Activated CD4-positive, alpha-beta T cell treated with anti-CD3 and anti-CD28 coated beads for 36 hours (primary cell): ENCODE measurements around the gene RPH3AL. TPM values are rescaled to one million over a fixed set of nuclear protein-coding genes. Genes with fewer than 3 reads are reported as not detected.

ENCODE experiments used
- ATAC-seq: fragments of 200-7000 bp; cut with Tn5 transposase; one replicate; pipeline ENCODE4 v1.10.0; 2021; ENCODE audit warnings: mild to moderate bottlenecking, moderate library complexity
- CTCF ChIA-PET: fragments of 350-600 bp; sonication (Branson Sonifier 250); formaldehyde crosslinking; loops from one replicate; lab custom pipeline; 2021; ENCODE audit warnings: antibody characterized with exemption; lab: Charles Lee
- POLR2A ChIA-PET: fragments of 350-600 bp; sonication (Branson Sonifier 250); formaldehyde crosslinking; loops from one replicate; lab custom pipeline; 2021; ENCODE audit warnings: antibody characterized with exemption, inconsistent platforms; lab: Charles Lee
- DNase-seq: peaks from one replicate; pipeline ENCODE4 v3.0.0-alpha.2; 2020
- H3K27ac Mint-ChIP-seq: one replicate; pipeline ENCODE4 v1.8.0; 2021; ENCODE audit warnings: mixed read lengths
- H3K27me3 Mint-ChIP-seq: one replicate; pipeline ENCODE4 v1.8.0; 2021; ENCODE audit warnings: mixed read lengths
- H3K36me3 Mint-ChIP-seq: one replicate; pipeline ENCODE4 v1.8.0; 2021; ENCODE audit warnings: low read depth, mixed read lengths
- H3K4me1 Mint-ChIP-seq: one replicate; pipeline ENCODE4 v1.8.0; 2021; ENCODE audit warnings: mixed read lengths
- H3K4me3 Mint-ChIP-seq: one replicate; pipeline ENCODE4 v1.8.0; 2021; ENCODE audit warnings: mild to moderate bottlenecking, moderate library complexity, mixed read lengths
- H3K9me3 Mint-ChIP-seq: one replicate; pipeline ENCODE4 v1.8.0; 2021; ENCODE audit warnings: low read depth, mixed read lengths
- intact Hi-C, 2 experiments: fragments of 100-400 bp; cut with DNase I in 1 of 2; cut with micrococcal nuclease in 1 of 2; formaldehyde crosslinking; loops; one replicate each; pipeline versions ENCODE4 v1.14.2 to v1.15.1; 2022 to 2024; cut with DNase I, micrococcal nuclease
- total RNA-seq, 2 experiments: library from RNA; stranded (reverse); gene quantifications; one replicate each; pipeline ENCODE4 v1.2.3, GENCODE V29; 2021

RPH3AL gene
- total RNA-seq, 2 experiments from 2014 or later = 1.4 to 2.0 TPM

GRCh38 chr17:290121-290521 is 62.5 kb downstream of the RPH3AL start:
- ATAC-seq (no peak), DNase-seq (peak; percentile 0)
- no peak overlapping the region for H3K4me3 Mint-ChIP-seq
- intact Hi-C loops = no loop called here
- peaks cover 4% of the 10 kb centered on the region for H3K27me3 Mint-ChIP-seq
- no peaks in the 10 kb centered on the region for H3K9me3 Mint-ChIP-seq
- H3K27ac Mint-ChIP-seq = no peak overlapping the region
- ChIA-PET CTCF (interaction anchor here (1.0 kb wide), 1 partner anchor 19 kb away, joined by 3 read pairs; no protein-coding TSS in a partner anchor), POLR2A (no interaction called here)
- peaks cover 4% of the 10 kb centered on the region for H3K4me1 Mint-ChIP-seq
- H3K36me3 Mint-ChIP-seq = no peaks in the 10 kb centered on the region

GRCh38 chr17:289409-289808 is 63.2 kb downstream of the RPH3AL start:
- Mint-ChIP-seq H3K4me3 (no peak overlapping the region), H3K36me3 (no peaks in the 10 kb centered on the region), H3K9me3 (no peaks in the 10 kb centered on the region), H3K27me3 (peaks cover 4% of the 10 kb centered on the region), H3K4me1 (peaks cover 4% of the 10 kb centered on the region), H3K27ac (no peak overlapping the region)
- DNase-seq (peak; percentile 2), ATAC-seq (no peak)
- intact Hi-C loops = no loop called here
- ChIA-PET CTCF (interaction anchor here (0.6 to 1.0 kb wide), 2 partner anchors 19 to 83 kb away, joined by 3 read pairs; no protein-coding TSS in a partner anchor), POLR2A (interaction anchor here (0.6 kb wide), 1 partner anchor 136 kb away, joined by 3 read pairs; no protein-coding TSS in a partner anchor)

GRCh38 chr17:288802-289356 is 63.7 kb downstream of the RPH3AL start:
- no peak overlapping the region for H3K27ac Mint-ChIP-seq
- ATAC-seq (no peak), DNase-seq (no peak)
- intact Hi-C loops = no loop called here
- no peaks in the 10 kb centered on the region for H3K36me3 Mint-ChIP-seq
- peaks cover 4% of the 10 kb centered on the region for H3K4me1 Mint-ChIP-seq
- POLR2A ChIA-PET = no interaction called here
- no peak overlapping the region for H3K4me3 Mint-ChIP-seq
- CTCF ChIA-PET = interaction anchor here (0.6 to 1.0 kb wide), 2 partner anchors 20 to 84 kb away, joined by 3 read pairs; no protein-coding TSS in a partner anchor
- H3K27me3 Mint-ChIP-seq = peaks cover 4% of the 10 kb centered on the region
- H3K9me3 Mint-ChIP-seq = no peaks in the 10 kb centered on the region

GRCh38 chr17:286571-286970 is 66.0 kb downstream of the RPH3AL start:
- intact Hi-C loops = no loop called here
- DNase-seq (no peak), ATAC-seq (no peak)
- Mint-ChIP-seq H3K27ac (no peak overlapping the region), H3K4me1 (no peaks in the 10 kb centered on the region), H3K27me3 (no peaks in the 10 kb centered on the region), H3K9me3 (no peaks in the 10 kb centered on the region), H3K36me3 (no peaks in the 10 kb centered on the region), H3K4me3 (no peak overlapping the region)
- ChIA-PET CTCF (no interaction called here), POLR2A (no interaction called here)

GRCh38 chr17:285751-286422 is 66.7 kb downstream of the RPH3AL start:
- ATAC-seq (no peak), DNase-seq (no peak)
- intact Hi-C loops = no loop called here
- CTCF ChIA-PET = interaction anchor here (1.0 kb wide), 1 partner anchor 16 kb away, joined by 4 read pairs; no protein-coding TSS in a partner anchor
- Mint-ChIP-seq H3K27me3 (no peaks in the 10 kb centered on the region), H3K9me3 (no peaks in the 10 kb centered on the region), H3K27ac (no peak overlapping the region), H3K4me3 (no peak overlapping the region), H3K36me3 (no peaks in the 10 kb centered on the region), H3K4me1 (no peaks in the 10 kb centered on the region)
- POLR2A ChIA-PET = no interaction called here

- no peaks in the 10 kb centered on the region for H3K36me3 Mint-ChIP-seq
- POLR2A ChIA-PET = no interaction called here
- H3K27me3 Mint-ChIP-seq = no peaks in the 10 kb centered on the region
- no peaks in the 10 kb centered on the region for H3K4me1 Mint-ChIP-seq
- ATAC-seq (no peak), DNase-seq (no peak)
- intact Hi-C loops = no loop called here
- CTCF ChIA-PET = interaction anchor here (1.0 kb wide), 1 partner anchor 18 kb away, joined by 4 read pairs; no protein-coding TSS in a partner anchor
- no peaks in the 10 kb centered on the region for H3K9me3 Mint-ChIP-seq
- H3K4me3 Mint-ChIP-seq = no peak overlapping the region
- no peak overlapping the region for H3K27ac Mint-ChIP-seq
Observed at GRCh38 chr17:284676-285355, 67.8 kb downstream of the RPH3AL start.

GRCh38 chr17:283911-284675 is 68.5 kb downstream of the RPH3AL start:
- no peak for DNase-seq
- no peaks in the 10 kb centered on the region for H3K4me1 Mint-ChIP-seq
- no peak for ATAC-seq
- intact Hi-C loops = no loop called here
- POLR2A ChIA-PET = no interaction called here
- H3K36me3 Mint-ChIP-seq = no peaks in the 10 kb centered on the region
- H3K4me3 Mint-ChIP-seq = no peak overlapping the region
- no peaks in the 10 kb centered on the region for H3K9me3 Mint-ChIP-seq
- no peaks in the 10 kb centered on the region for H3K27me3 Mint-ChIP-seq
- no peak overlapping the region for H3K27ac Mint-ChIP-seq
- CTCF ChIA-PET = interaction anchor here (0.7 kb wide), 2 partner anchors 91 to 261 kb away, joined by 3 read pairs; no protein-coding TSS in a partner anchor

GRCh38 chr17:282912-283882 is 69.4 kb downstream of the RPH3AL start:
- Mint-ChIP-seq H3K9me3 (no peaks in the 10 kb centered on the region), H3K4me1 (no peaks in the 10 kb centered on the region), H3K27ac (no peak overlapping the region), H3K36me3 (no peaks in the 10 kb centered on the region), H3K4me3 (no peak overlapping the region), H3K27me3 (no peaks in the 10 kb centered on the region)
- no peak for DNase-seq
- no peak for ATAC-seq
- intact Hi-C loops = no loop called here
- ChIA-PET CTCF (interaction anchor here (0.7 kb wide), 2 partner anchors 90 to 262 kb away, joined by 3 read pairs; no protein-coding TSS in a partner anchor), POLR2A (no interaction called here)

- Mint-ChIP-seq H3K9me3 (no peaks in the 10 kb centered on the region), H3K4me1 (no peaks in the 10 kb centered on the region), H3K36me3 (no peaks in the 10 kb centered on the region), H3K27ac (no peak overlapping the region), H3K4me3 (no peak overlapping the region), H3K27me3 (no peaks in the 10 kb centered on the region)
- DNase-seq = no peak
- intact Hi-C loops = no loop called here
- no peak for ATAC-seq
- CTCF ChIA-PET = no interaction called here
- POLR2A ChIA-PET = no interaction called here
Observed at GRCh38 chr17:282000-282911, 70.4 kb downstream of the RPH3AL start.
